Loucy (cell line): Measurements from ENCODE around the gene LIM2.

Source experiments
- H2AFZ ChIP-seq: fragments of 200-600 bp; sonication (generic); 2 replicates; pipeline ENCODE4 v1.6.0; 2016; ENCODE audit warnings: antibody characterized with exemption, mild to moderate bottlenecking, low read length, moderate library complexity
- H3F3A ChIP-seq: fragments of 200-600 bp; 2 replicates; pipeline ENCODE4 v1.6.0; 2016; ENCODE audit warnings: antibody characterized with exemption, low read depth, mild to moderate bottlenecking
- H3K27me3 ChIP-seq: fragments of 200-600 bp; sonication (generic); 2 replicates; pipeline ENCODE4 v1.6.1; 2014; ENCODE audit warnings: low read length, mild to moderate bottlenecking; ENCODE audit not compliant: insufficient read depth, poor library complexity, severe bottlenecking
- H3K36me3 ChIP-seq: fragments of 200-600 bp; sonication (generic); 2 replicates; pipeline ENCODE4 v1.6.1; 2016; ENCODE audit warnings: low read length; ENCODE audit not compliant: insufficient read depth
- H3K4me1 ChIP-seq: fragments of 200-600 bp; sonication (generic); 2 replicates; pipeline ENCODE4 v1.5.1; 2014; ENCODE audit warnings: low read length, mild to moderate bottlenecking; ENCODE audit not compliant: insufficient read depth, poor library complexity, severe bottlenecking
- H3K4me2 ChIP-seq: fragments of 200-600 bp; sonication (generic); 2 replicates; pipeline ENCODE4 v1.6.0; 2014; ENCODE audit warnings: antibody characterized with exemption, low read length, low read depth, mild to moderate bottlenecking; ENCODE audit not compliant: poor library complexity, severe bottlenecking
- H3K4me3 ChIP-seq: fragments of 200-600 bp; sonication (generic); 2 replicates; pipeline ENCODE4 v1.5.1; 2014; ENCODE audit warnings: low read length, mild to moderate bottlenecking, mixed read lengths; ENCODE audit not compliant: poor library complexity, severe bottlenecking
- H3K79me2 ChIP-seq: fragments of 200-600 bp; sonication (generic); 2 replicates; pipeline ENCODE4 v1.6.1; 2014; ENCODE audit warnings: low read length; ENCODE audit not compliant: insufficient read depth
- H3K9ac ChIP-seq: fragments of 200-600 bp; sonication (generic); 2 replicates; pipeline ENCODE4 v1.6.0; 2014; ENCODE audit warnings: mild to moderate bottlenecking, low read depth, low read length, moderate library complexity; ENCODE audit not compliant: poor library complexity, severe bottlenecking
- H3K9me2 ChIP-seq: fragments of 200-600 bp; sonication (generic); replicated peaks from 2 replicates; pipeline ENCODE4 v1.6.1; 2016; ENCODE audit warnings: low read depth, low read length, mixed read lengths
- H3K9me3 ChIP-seq: fragments of 200-600 bp; sonication (generic); 2 replicates; pipeline ENCODE4 v1.6.1; 2014; ENCODE audit warnings: mild to moderate bottlenecking, antibody characterized with exemption, low read length, low read depth; ENCODE audit not compliant: insufficient read depth
- H4K20me1 ChIP-seq: fragments of 200-600 bp; sonication (generic); 2 replicates; pipeline ENCODE4 v1.6.0; 2014; ENCODE audit warnings: antibody characterized with exemption, low read length, mild to moderate bottlenecking; ENCODE audit not compliant: insufficient read depth, poor library complexity, severe bottlenecking
- EZH2phosphoT487 ChIP-seq: fragments of 200-600 bp; IDR thresholded peaks from 2 replicates; pipeline ENCODE4 v1.6.1; 2018; ENCODE audit warnings: antibody characterized with exemption, mild to moderate bottlenecking, moderate library complexity, borderline replicate concordance
- TF ChIP-seq, protein P1 (sequence below): fragments of 200-600 bp; sonication (generic); conservative IDR thresholded peaks from 2 replicates; pipeline ENCODE4 v1.5.1; 2014; ENCODE audit warnings: mild to moderate bottlenecking, antibody characterized with exemption, low read length

LIM2 gene

DNA sequence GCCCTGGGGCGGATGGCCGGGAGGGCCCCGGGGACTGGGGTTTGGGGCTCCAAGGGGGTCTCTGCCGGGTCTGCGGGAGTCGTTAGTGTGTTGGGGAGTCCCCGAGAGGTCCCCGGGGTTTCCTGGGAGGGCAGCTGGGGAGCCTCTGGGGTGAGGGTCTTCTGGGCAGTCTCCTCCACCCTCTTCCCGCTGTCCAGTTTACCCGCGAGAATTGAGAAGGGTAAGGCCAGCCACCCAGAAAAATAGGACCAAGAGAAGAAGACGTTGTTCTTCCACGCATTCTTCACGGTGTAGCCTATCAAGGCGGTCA is 20.6 kb downstream of the LIM2 start:
- Histone ChIP-seq H3K79me2 (peaks cover 69% of the 10 kb centered on the region), H3K9ac (peak overlapping the region; percentile 94), H3K36me3 (no peaks in the 10 kb centered on the region), H3K4me3 (peak overlapping the region; percentile 99), H3K4me2 (peak overlapping the region; percentile 77), H3K9me3 (no peaks in the 10 kb centered on the region), H3K27me3 (no peaks in the 10 kb centered on the region), H2AFZ (no peak overlapping the region), H3K4me1 (peaks cover 62% of the 10 kb centered on the region), H3K9me2 (no peaks in the 10 kb centered on the region), H4K20me1 (no peaks in the 10 kb centered on the region), H3F3A (peaks cover 5% of the 10 kb centered on the region)
- TF ChIP-seq, protein P1, sequence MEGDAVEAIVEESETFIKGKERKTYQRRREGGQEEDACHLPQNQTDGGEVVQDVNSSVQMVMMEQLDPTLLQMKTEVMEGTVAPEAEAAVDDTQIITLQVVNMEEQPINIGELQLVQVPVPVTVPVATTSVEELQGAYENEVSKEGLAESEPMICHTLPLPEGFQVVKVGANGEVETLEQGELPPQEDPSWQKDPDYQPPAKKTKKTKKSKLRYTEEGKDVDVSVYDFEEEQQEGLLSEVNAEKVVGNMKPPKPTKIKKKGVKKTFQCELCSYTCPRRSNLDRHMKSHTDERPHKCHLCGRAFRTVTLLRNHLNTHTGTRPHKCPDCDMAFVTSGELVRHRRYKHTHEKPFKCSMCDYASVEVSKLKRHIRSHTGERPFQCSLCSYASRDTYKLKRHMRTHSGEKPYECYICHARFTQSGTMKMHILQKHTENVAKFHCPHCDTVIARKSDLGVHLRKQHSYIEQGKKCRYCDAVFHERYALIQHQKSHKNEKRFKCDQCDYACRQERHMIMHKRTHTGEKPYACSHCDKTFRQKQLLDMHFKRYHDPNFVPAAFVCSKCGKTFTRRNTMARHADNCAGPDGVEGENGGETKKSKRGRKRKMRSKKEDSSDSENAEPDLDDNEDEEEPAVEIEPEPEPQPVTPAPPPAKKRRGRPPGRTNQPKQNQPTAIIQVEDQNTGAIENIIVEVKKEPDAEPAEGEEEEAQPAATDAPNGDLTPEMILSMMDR = no peak
- no peak for TF ChIP-seq EZH2phosphoT487

DNA sequence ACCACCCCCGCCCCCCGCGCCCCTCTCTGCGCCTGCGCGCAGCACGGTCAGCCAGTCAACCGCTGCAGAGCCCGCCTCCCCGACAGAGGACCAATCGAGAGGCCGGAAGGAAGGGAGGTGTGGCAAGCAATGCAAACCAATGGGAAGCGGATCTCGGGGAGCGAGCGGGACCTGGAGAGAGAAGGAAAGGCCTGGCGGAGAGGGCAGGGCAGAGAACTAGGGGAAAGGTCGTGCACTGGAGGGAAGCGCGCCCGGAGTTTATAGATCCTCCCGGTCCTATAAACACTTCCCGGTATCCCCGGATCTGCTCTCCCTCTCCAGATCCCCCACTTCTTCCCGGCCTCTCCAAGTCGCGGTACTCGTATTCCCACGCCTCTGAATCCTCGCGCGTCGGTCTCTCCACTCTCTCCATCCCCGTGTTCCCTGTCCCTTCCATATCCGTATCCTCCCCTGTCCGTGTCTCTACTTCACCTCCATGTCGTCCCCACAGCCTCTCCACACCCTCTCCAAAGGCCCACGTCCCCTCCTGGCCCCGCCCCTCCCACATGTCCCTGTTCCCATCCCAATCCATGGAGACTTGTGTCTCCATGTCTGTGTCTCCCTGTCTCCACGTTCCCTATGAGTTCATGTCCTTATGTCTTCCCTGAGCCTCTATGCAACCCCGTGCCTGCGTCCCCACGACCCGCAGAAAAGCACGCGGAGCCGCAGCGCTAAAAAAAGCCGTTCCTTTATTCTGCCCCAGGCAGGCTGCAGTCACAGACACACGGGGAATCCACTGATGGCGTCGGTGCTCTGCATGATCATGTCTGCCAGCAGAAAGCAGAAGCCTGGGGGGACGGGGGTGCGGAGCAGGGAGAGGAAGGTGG is 21.2 kb downstream of the LIM2 start:
- Histone ChIP-seq H3K36me3 (no peaks in the 10 kb centered on the region), H4K20me1 (no peaks in the 10 kb centered on the region), H3K4me2 (peak overlapping the region; percentile 77), H3K4me3 (peak overlapping the region; percentile 99), H3K27me3 (no peaks in the 10 kb centered on the region), H3K79me2 (peaks cover 66% of the 10 kb centered on the region), H3K9ac (peak overlapping the region; percentile 94), H3K9me3 (no peaks in the 10 kb centered on the region), H3F3A (no peaks in the 10 kb centered on the region; the same call in 1 of the 2 replicates), H3K9me2 (no peaks in the 10 kb centered on the region), H2AFZ (0 out of 2 replicates have a peak overlapping the region, but pooled peaks have one; percentile 17), H3K4me1 (peaks cover 59% of the 10 kb centered on the region)
- TF ChIP-seq, protein P1 = no peak
- TF ChIP-seq EZH2phosphoT487 = no peak

DNA sequence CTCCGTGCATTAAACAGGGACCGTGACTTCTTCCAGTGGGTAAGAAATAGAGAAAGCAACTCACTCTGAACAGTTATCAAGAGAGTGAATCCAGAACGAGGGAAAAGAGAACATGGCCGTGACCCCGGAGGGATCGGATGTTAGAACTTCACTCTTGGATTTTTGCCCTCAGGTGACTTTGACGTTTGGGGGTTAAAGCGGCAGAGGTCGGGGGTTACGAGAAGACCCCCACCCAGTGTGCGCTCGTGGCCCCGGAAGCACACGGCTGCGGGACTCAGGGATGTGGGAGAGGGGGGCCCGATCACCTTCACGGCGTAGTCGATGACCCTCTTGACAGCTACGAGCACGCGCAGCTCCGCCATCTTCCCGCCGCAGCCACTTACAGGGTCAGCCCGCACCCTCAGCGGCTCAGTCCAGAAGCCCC is 21.8 kb downstream of the LIM2 start, which contains the start of gene ETFB:
TSS of gene ETFB (minus strand) at position 424 of the 424 bp plus-strand sequence. CDS start at position 362, 62 bp downstream.
- Histone ChIP-seq H3K36me3 (no peaks in the 10 kb centered on the region), H3K79me2 (peaks cover 60% of the 10 kb centered on the region), H3K4me3 (peak within 1 kb of the TSS; percentile 99), H3F3A (no peaks in the 10 kb centered on the region), H3K9ac (peak within 1 kb of the TSS; percentile 94), H3K4me2 (peak within 1 kb of the TSS; percentile 96), H3K4me1 (peaks cover 53% of the 10 kb centered on the region), H3K9me2 (no peaks in the 10 kb centered on the region), H4K20me1 (no peaks in the 10 kb centered on the region), H3K27me3 (no peaks in the 10 kb centered on the region), H2AFZ (peak within 1 kb of the TSS; percentile 83), H3K9me3 (no peaks in the 10 kb centered on the region)
- no peak for TF ChIP-seq EZH2phosphoT487
- TF ChIP-seq, protein P1 = 0 out of 2 replicates have a peak, but pooled peaks have one; percentile 25
